Cortex of kidney (tissue), 1 donor: ENCODE data around the gene ANKS1B.

Experiments used
- DNase-seq: peaks from one replicate; lab custom pipeline; 2025; lab: John Stamatoyannopoulos, UW

ANKS1B gene

GRCh38 chr12:98818239-98818638 is 1166.5 kb downstream of the ANKS1B start:
- no peak for DNase-seq

GRCh38 chr12:98817742-98818141 is 1167.0 kb downstream of the ANKS1B start:
- DNase-seq, result no peak

- DNase-seq, result no peak
Observed at GRCh38 chr12:98816720-98817119, 1168.0 kb downstream of the ANKS1B start.

- DNase-seq, result no peak
Observed at GRCh38 chr12:98814254-98814653, 1170.5 kb downstream of the ANKS1B start.

- no peak for DNase-seq
Observed at GRCh38 chr12:98812225-98812624, 1172.5 kb downstream of the ANKS1B start.

GRCh38 chr12:98808243-98808875 is 1176.4 kb downstream of the ANKS1B start:
- no peak for DNase-seq

GRCh38 chr12:98807187-98807586 is 1177.5 kb downstream of the ANKS1B start:
- DNase-seq, result no peak

- DNase-seq, result no peak
Observed at GRCh38 chr12:98803468-98804209, 1181.1 kb downstream of the ANKS1B start.

GRCh38 chr12:98799822-98800221 is 1184.9 kb downstream of the ANKS1B start:
- DNase-seq, result no peak

GRCh38 chr12:98799146-98799810 is 1185.5 kb downstream of the ANKS1B start:
- DNase-seq, result no peak

GRCh38 chr12:98797200-98797599 is 1187.5 kb downstream of the ANKS1B start:
- DNase-seq, result no peak

- DNase-seq, result no peak
Observed at GRCh38 chr12:98796745-98797144, 1188.0 kb downstream of the ANKS1B start.

- DNase-seq, result no peak
Observed at GRCh38 chr12:98793121-98793520, 1191.6 kb downstream of the ANKS1B start.

GRCh38 chr12:98791406-98791805 is 1193.3 kb downstream of the ANKS1B start:
- no peak for DNase-seq

- DNase-seq, result no peak
Observed at GRCh38 chr12:98788396-98788795, 1196.3 kb downstream of the ANKS1B start.

GRCh38 chr12:98786653-98787052 is 1198.1 kb downstream of the ANKS1B start:
- no peak for DNase-seq

GRCh38 chr12:98783420-98783819 is 1201.3 kb downstream of the ANKS1B start:
- DNase-seq, result no peak

GRCh38 chr12:98780261-98780660 is 1204.5 kb downstream of the ANKS1B start:
- DNase-seq, result no peak

GRCh38 chr12:98772818-98773217 is 1211.9 kb downstream of the ANKS1B start:
- no peak for DNase-seq

GRCh38 chr12:98771811-98772752 is 1212.7 kb downstream of the ANKS1B start:
- DNase-seq, result no peak

GRCh38 chr12:98770230-98770629 is 1214.5 kb downstream of the ANKS1B start:
- no peak for DNase-seq

GRCh38 chr12:98769068-98769467 is 1215.7 kb downstream of the ANKS1B start:
- no peak for DNase-seq
